CD14-positive monocyte (primary cell): ENCODE measurements around the gene ATP8A1. TPM values are rescaled to one million over a fixed set of nuclear protein-coding genes. Genes with fewer than 3 reads are reported as not detected.

Experiments used
- DNase-seq, 3 donors: peaks; one replicate each; pipeline ENCODE4 v3.0.0-alpha.2; 2011 to 2022
- H2AFZ ChIP-seq: 2 replicates; pipeline ENCODE4 v1.6.0; 2012; ENCODE audit warnings: mild to moderate bottlenecking, low read depth, low read length, inconsistent platforms; ENCODE audit not compliant: insufficient read depth, poor library complexity, severe bottlenecking
- H3K27ac ChIP-seq, 2 donors: 1 replicate in 1 of 2; 2 replicates in 1 of 2; pipeline ENCODE4 v1.5.1; 2012 to 2013; ENCODE audit warnings: low read length in 2 of 2, control low read depth in 1 of 2, inconsistent platforms in 1 of 2, low read depth in 1 of 2, mild to moderate bottlenecking in 1 of 2
- H3K27me3 ChIP-seq, 2 donors: one replicate each; pipeline versions ENCODE4 v1.6.0 to v1.6.1; 2011 to 2013; ENCODE audit warnings: low read length in 2 of 2; ENCODE audit not compliant: control insufficient read depth in 2 of 2, insufficient read depth in 2 of 2
- H3K36me3 ChIP-seq, 2 donors: replicated peaks in 1 of 2; 1 replicate in 1 of 2; 2 replicates in 1 of 2; pipeline versions ENCODE4 v1.5.1 to v1.6.1; 2012 to 2013; ENCODE audit warnings: low read length in 2 of 2, control low read depth in 1 of 2, inconsistent platforms in 1 of 2, mild to moderate bottlenecking in 1 of 2; ENCODE audit not compliant: insufficient read depth in 2 of 2, control insufficient read depth in 1 of 2
- H3K4me1 ChIP-seq, 2 donors: 1 replicate in 1 of 2; 2 replicates in 1 of 2; pipeline versions ENCODE4 v1.5.1 to v1.6.1; 2012 to 2013; ENCODE audit warnings: low read length in 2 of 2, control low read depth in 1 of 2, inconsistent platforms in 1 of 2, mild to moderate bottlenecking in 1 of 2, moderate library complexity in 1 of 2; ENCODE audit not compliant: insufficient read depth in 2 of 2, control insufficient read depth in 1 of 2
- H3K4me2 ChIP-seq: replicated peaks from 2 replicates; pipeline ENCODE3; 2012; ENCODE audit warnings: low read length, moderate library complexity, mild to moderate bottlenecking; ENCODE audit not compliant: poor library complexity, severe bottlenecking; ENCODE audit errors: extremely low read depth
- H3K4me3 ChIP-seq, 3 experiments: fragments of 200-600 bp in 1 of 3; sonication (generic) in 1 of 3; replicated peaks in 1 of 3; 1 replicate in 2 of 3; 2 replicates in 1 of 3; pipeline ENCODE4 v1.5.1; 2011 to 2013; ENCODE audit warnings: low read length in 3 of 3, mild to moderate bottlenecking in 3 of 3, control low read depth in 2 of 3, low read depth in 2 of 3, inconsistent platforms in 1 of 3, moderate library complexity in 1 of 3
- H3K79me2 ChIP-seq: 2 replicates; pipeline ENCODE4 v1.6.0; 2012; ENCODE audit warnings: mild to moderate bottlenecking, control low read depth, inconsistent platforms, low read length, moderate library complexity; ENCODE audit not compliant: insufficient read depth
- H3K9ac ChIP-seq: 2 replicates; pipeline ENCODE4 v1.6.0; 2017; ENCODE audit warnings: low read length, mild to moderate bottlenecking; ENCODE audit not compliant: insufficient read depth, poor library complexity, severe bottlenecking
- H3K9me3 ChIP-seq, 2 donors: replicated peaks in 1 of 2; 1 replicate in 1 of 2; 2 replicates in 1 of 2; pipeline versions ENCODE4 v1.5.1 to v1.6.1; 2012 to 2013; ENCODE audit warnings: low read length in 2 of 2, control low read depth in 1 of 2; ENCODE audit not compliant: control insufficient read depth in 1 of 2, insufficient read depth in 1 of 2
- H4K20me1 ChIP-seq: 2 replicates; pipeline ENCODE4 v1.6.0; 2012; ENCODE audit warnings: mild to moderate bottlenecking, low read length, control low read depth, moderate library complexity; ENCODE audit not compliant: insufficient read depth
- H3K27ac Mint-ChIP-seq, 7 donors: one replicate each; pipeline ENCODE4 v1.8.0; 2020; ENCODE audit warnings: mild to moderate bottlenecking in 7 of 7, mixed read lengths in 7 of 7, moderate library complexity in 6 of 7, inconsistent platforms in 2 of 7
- H3K27me3 Mint-ChIP-seq, 3 donors: one replicate each; pipeline ENCODE4 v1.8.0; 2021 to 2022; ENCODE audit warnings: low read depth in 3 of 3, mild to moderate bottlenecking in 3 of 3, mixed read lengths in 3 of 3, moderate library complexity in 3 of 3, inconsistent platforms in 1 of 3
- H3K36me3 Mint-ChIP-seq, 2 donors: one replicate each; pipeline ENCODE4 v1.8.0; 2020; ENCODE audit warnings: mixed read lengths in 2 of 2, inconsistent platforms in 1 of 2, mild to moderate bottlenecking in 1 of 2
- H3K4me1 Mint-ChIP-seq: one replicate; pipeline ENCODE4 v1.8.0; 2020; ENCODE audit warnings: mild to moderate bottlenecking, mixed read lengths
- H3K4me3 Mint-ChIP-seq, 2 donors: one replicate each; pipeline ENCODE4 v1.8.0; 2020; ENCODE audit warnings: mild to moderate bottlenecking in 2 of 2, mixed read lengths in 2 of 2, moderate library complexity in 1 of 2
- H3K9me3 Mint-ChIP-seq, 7 donors: one replicate each; pipeline ENCODE4 v1.8.0; 2020 to 2022; ENCODE audit warnings: mixed read lengths in 7 of 7, mild to moderate bottlenecking in 6 of 7, moderate library complexity in 6 of 7, inconsistent platforms in 2 of 7
- CTCF ChIP-seq: fragments of 200-600 bp; IDR thresholded peaks from one replicate; pipeline ENCODE4 v1.8.0; 2022; ENCODE audit warnings: antibody characterized with exemption, mild to moderate bottlenecking
- WGBS: methylation state at CpG from one replicate; pipeline ENCODE4 v1.1.5; 2013; ENCODE audit warnings: missing lambda C conversion rate; ENCODE audit not compliant: insufficient coverage; 5-methylcytosine and 5-hydroxymethylcytosine counted together
- intact Hi-C, 2 donors: fragments of 100-400 bp; cut with micrococcal nuclease; formaldehyde crosslinking; loops; one replicate each; pipeline versions ENCODE4 v1.15.0 to v1.15.1; 2023
- polyA plus RNA-seq, 3 donors: library from polyadenylated mRNA; depleted of rRNA in 1 of 3; unstranded in 2 of 3; stranded (reverse) in 1 of 3; fragments of 300-500 nt in 2 of 3; fragments of >200 nt in 1 of 3; fragmentation: Illumina TruSeq in 2 of 3; gene quantifications; 1 replicate in 2 of 3; 2 replicates in 1 of 3; pipeline ENCODE4 v1.2.3, GENCODE V29; 2012 to 2021

The ATP8A1 gene
- polyA plus RNA-seq, 3 donors, result 2.2 to 10.8 (median 3.2) TPM

- Mint-ChIP-seq H3K27ac (no peak overlapping the region), H3K9me3 (no peaks in the 10 kb centered on the region), H3K4me3 (no peak overlapping the region), H3K36me3 (no peaks in the 10 kb centered on the region), H3K4me1 (peaks cover 4% of the 10 kb centered on the region), H3K27me3 (peaks cover 0 to 1% (median 0%) of the 10 kb centered on the region in 3 donors)
- no peak overlapping the region for H3K4me3 ChIP-seq
- intact Hi-C loops, result no loop called here
- no peaks in the 10 kb centered on the region for H3K36me3 ChIP-seq
- no peak overlapping the region for H3K27ac ChIP-seq
- no peaks in the 10 kb centered on the region for H4K20me1 ChIP-seq
- H3K27me3 ChIP-seq, result no peaks in the 10 kb centered on the region
- no CpG with 5 or more reads among the region's 2 CpGs for WGBS
- TF ChIP-seq CTCF, result no peak
- no peaks in the 10 kb centered on the region for H3K9me3 ChIP-seq
- H3K4me2 ChIP-seq, result no peak overlapping the region
- H3K4me1 ChIP-seq, result no peaks in the 10 kb centered on the region
- DNase-seq, result no peak
- no peak overlapping the region for H2AFZ ChIP-seq
- no peak overlapping the region for H3K9ac ChIP-seq
- no peaks in the 10 kb centered on the region for H3K79me2 ChIP-seq
These were observed 16.1 kb upstream of the ATP8A1 start for GRCh38 chr4:42673082-42673425.

GRCh38 chr4:42672359-42673081, 15.6 kb upstream of the ATP8A1 start:
- DNase-seq, result no peak
- H3K9me3 ChIP-seq, result no peaks in the 10 kb centered on the region
- peaks cover 4% of the 10 kb centered on the region for H3K4me1 Mint-ChIP-seq
- H3K4me2 ChIP-seq, result no peak overlapping the region
- H3K9ac ChIP-seq, result no peak overlapping the region
- no peak for TF ChIP-seq CTCF
- H3K27ac ChIP-seq, result no peak overlapping the region
- H3K27ac Mint-ChIP-seq, result no peak overlapping the region
- H4K20me1 ChIP-seq, result no peaks in the 10 kb centered on the region
- H3K4me1 ChIP-seq, result no peaks in the 10 kb centered on the region
- H3K4me3 Mint-ChIP-seq, result no peak overlapping the region
- no peaks in the 10 kb centered on the region for H3K79me2 ChIP-seq
- no peak overlapping the region for H3K4me3 ChIP-seq
- H2AFZ ChIP-seq, result no peak overlapping the region
- WGBS, result no CpG with 5 or more reads among the region's 2 CpGs
- no peaks in the 10 kb centered on the region for H3K36me3 ChIP-seq
- H3K36me3 Mint-ChIP-seq, result no peaks in the 10 kb centered on the region
- peaks cover 0 to 1% (median 0%) of the 10 kb centered on the region in 3 donors for H3K27me3 Mint-ChIP-seq
- intact Hi-C loops, result no loop called here
- no peaks in the 10 kb centered on the region for H3K9me3 Mint-ChIP-seq
- H3K27me3 ChIP-seq, result no peaks in the 10 kb centered on the region
